GM23248 (cell line): ENCODE data around the gene CDKN2B. TPM values are rescaled to one million over a fixed set of nuclear protein-coding genes. Genes with fewer than 3 reads are reported as not detected.

Source experiments
- DNase-seq: peaks from one replicate; pipeline ENCODE4 v3.0.0-alpha.2; 2015
- H2AFZ ChIP-seq: fragments of 200-600 bp; sonication (generic); 2 replicates; pipeline ENCODE4 v1.6.1; 2016; ENCODE audit warnings: antibody characterized with exemption
- H3F3A ChIP-seq: fragments of 200-600 bp; sonication (generic); 2 replicates; pipeline ENCODE4 v1.6.1; 2016; ENCODE audit warnings: mild to moderate bottlenecking, antibody characterized with exemption, mixed run types; ENCODE audit not compliant: insufficient read depth
- H3K27ac ChIP-seq: fragments of 200-600 bp; sonication (generic); 2 replicates; pipeline ENCODE4 v1.5.1; 2016; ENCODE audit warnings: mild to moderate bottlenecking
- H3K27me3 ChIP-seq: fragments of 200-600 bp; sonication (generic); replicated peaks from 2 replicates; pipeline ENCODE4 v1.6.1; 2016; ENCODE audit warnings: mild to moderate bottlenecking; ENCODE audit not compliant: insufficient read depth
- H3K36me3 ChIP-seq: fragments of 200-600 bp; sonication (generic); 2 replicates; pipeline ENCODE4 v1.6.1; 2016; ENCODE audit warnings: low read depth, mild to moderate bottlenecking
- H3K4me1 ChIP-seq: fragments of 200-600 bp; sonication (generic); 2 replicates; pipeline ENCODE4 v1.6.1; 2016; ENCODE audit warnings: mild to moderate bottlenecking; ENCODE audit not compliant: insufficient read depth
- H3K4me2 ChIP-seq: fragments of 200-600 bp; sonication (generic); one replicate; pipeline ENCODE4 v1.6.1; 2016; ENCODE audit warnings: mild to moderate bottlenecking; ENCODE audit not compliant: unreplicated experiment
- H3K4me3 ChIP-seq: fragments of 200-600 bp; sonication (generic); 2 replicates; pipeline ENCODE4 v1.5.1; 2016; ENCODE audit warnings: mild to moderate bottlenecking
- H3K79me2 ChIP-seq: fragments of 200-600 bp; sonication (generic); 2 replicates; pipeline ENCODE4 v1.6.1; 2016; ENCODE audit warnings: mild to moderate bottlenecking; ENCODE audit not compliant: insufficient read depth
- H3K9ac ChIP-seq: fragments of 200-600 bp; sonication (generic); 2 replicates; pipeline ENCODE4 v1.6.1; 2016; ENCODE audit warnings: mild to moderate bottlenecking
- H3K9me2 ChIP-seq: fragments of 200-600 bp; sonication (generic); 2 replicates; pipeline ENCODE4 v1.6.1; 2016; ENCODE audit warnings: mixed run types, mild to moderate bottlenecking, moderate library complexity; ENCODE audit not compliant: insufficient read depth
- H3K9me3 ChIP-seq: fragments of 200-600 bp; sonication (generic); one replicate; pipeline ENCODE4 v1.6.1; 2017; ENCODE audit warnings: low read depth
- H4K20me1 ChIP-seq: fragments of 200-600 bp; sonication (generic); 2 replicates; pipeline ENCODE4 v1.6.0; 2016; ENCODE audit not compliant: insufficient read depth
- EZH2 ChIP-seq: fragments of 200-600 bp; sonication (generic); IDR thresholded peaks from 2 replicates; pipeline ENCODE4 v1.6.1; 2018; ENCODE audit warnings: antibody characterized with exemption, mild to moderate bottlenecking; ENCODE audit not compliant: insufficient read depth, poor library complexity, severe bottlenecking
- EZH2phosphoT487 ChIP-seq: fragments of 200-600 bp; sonication (generic); IDR thresholded peaks from 2 replicates; pipeline ENCODE4 v1.6.1; 2018; ENCODE audit warnings: antibody characterized with exemption, moderate library complexity, mild to moderate bottlenecking, low read depth; ENCODE audit not compliant: insufficient read depth
- WGBS, 2 experiments: methylation state at CpG; one replicate each; pipeline ENCODE4 v1.1.6; 2015 to 2017; ENCODE audit warnings: low lambda C conversion rate in 2 of 2, low coverage in 1 of 2; ENCODE audit errors: missing lambda C conversion rate in 2 of 2; 5-methylcytosine and 5-hydroxymethylcytosine counted together
- in situ Hi-C: fragments of 300-500 bp; cut with MboI; formaldehyde crosslinking; loops from 2 replicates; pipeline ENCODE4 v1.15.0; 2020
- polyA plus RNA-seq: library from polyadenylated mRNA; unstranded; fragments of >200 nt; fragmentation: Nextera tagmentation; extraction: Ambion mirVana; gene quantifications from 2 replicates; pipeline ENCODE4 v1.2.1, GENCODE V29; 2016
- total RNA-seq: library from RNA; depleted of rRNA; stranded (reverse); fragments of >200 nt; shearing (Covaris generic); gene quantifications from 2 replicates; pipeline ENCODE4 v1.2.3, GENCODE V29; 2014

CDKN2B gene
- total and polyA plus RNA-seq, 2 experiments from 2014 or later = 6.7 to 10.6 TPM

DNA sequence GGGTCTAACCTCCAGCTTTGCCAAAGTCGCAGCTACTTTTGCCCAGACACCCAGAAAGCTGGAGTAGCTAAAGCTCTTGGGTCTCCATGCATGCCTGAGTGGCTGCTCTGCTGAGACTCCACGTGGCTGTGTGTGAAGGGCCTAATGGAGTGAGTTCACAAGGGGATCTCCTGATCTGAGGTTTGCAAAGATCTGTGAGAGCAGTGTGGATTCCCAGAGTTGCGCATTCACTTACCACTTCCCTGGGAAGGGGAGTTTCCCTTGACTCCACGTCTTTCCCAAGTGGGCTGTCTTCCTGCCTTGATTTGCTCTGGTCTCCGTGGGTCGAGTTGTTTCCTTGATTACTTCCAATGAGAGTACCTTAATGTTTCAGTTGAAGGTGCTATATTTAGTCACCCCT lies 17.6 kb upstream of the CDKN2B start:
- no peak for TF ChIP-seq EZH2phosphoT487
- TF ChIP-seq EZH2 = no peak
- H3K79me2 ChIP-seq = no peaks in the 10 kb centered on the region
- H3K9me2 ChIP-seq = no peaks in the 10 kb centered on the region
- no peak overlapping the region for H2AFZ ChIP-seq
- no peaks in the 10 kb centered on the region for H3K27me3 ChIP-seq
- no peaks in the 10 kb centered on the region for H4K20me1 ChIP-seq
- H3K36me3 ChIP-seq = no peaks in the 10 kb centered on the region
- no peak for DNase-seq
- peaks cover 13% of the 10 kb centered on the region for H3K4me1 ChIP-seq
- no peak overlapping the region for H3K9ac ChIP-seq
- in situ Hi-C loops = loop anchor here (10.0 kb wide), 1 partner anchor 208 kb away; no protein-coding TSS in a partner anchor
- WGBS, 2 experiments = 75 to 84% methylated on average over 6 of the region's 6 CpGs
- no peaks in the 10 kb centered on the region for H3K9me3 ChIP-seq
- peaks cover 16% of the 10 kb centered on the region for H3F3A ChIP-seq
- H3K27ac ChIP-seq = no peak overlapping the region
- H3K4me2 ChIP-seq = no peak overlapping the region
- H3K4me3 ChIP-seq = no peak overlapping the region

GRCh38 chr9:22022396-22022795 lies 13.3 kb upstream of the CDKN2B start:
- Histone ChIP-seq H3K4me2 (no peak overlapping the region), H3K27me3 (no peaks in the 10 kb centered on the region), H2AFZ (no peak overlapping the region), H3K27ac (no peak overlapping the region), H4K20me1 (no peaks in the 10 kb centered on the region), H3K9me2 (no peaks in the 10 kb centered on the region), H3K4me3 (no peak overlapping the region), H3F3A (no peaks in the 10 kb centered on the region), H3K9me3 (no peaks in the 10 kb centered on the region), H3K36me3 (no peaks in the 10 kb centered on the region), H3K79me2 (no peaks in the 10 kb centered on the region), H3K9ac (no peak overlapping the region), H3K4me1 (no peaks in the 10 kb centered on the region)
- in situ Hi-C loops = loop anchor here (10.0 kb wide), 1 partner anchor 212 kb away; no protein-coding TSS in a partner anchor
- 94 to 95% methylated on average over 3 of the region's 3 CpGs for WGBS, 2 experiments
- TF ChIP-seq EZH2phosphoT487 (no peak), EZH2 (no peak)
- DNase-seq = no peak

DNA sequence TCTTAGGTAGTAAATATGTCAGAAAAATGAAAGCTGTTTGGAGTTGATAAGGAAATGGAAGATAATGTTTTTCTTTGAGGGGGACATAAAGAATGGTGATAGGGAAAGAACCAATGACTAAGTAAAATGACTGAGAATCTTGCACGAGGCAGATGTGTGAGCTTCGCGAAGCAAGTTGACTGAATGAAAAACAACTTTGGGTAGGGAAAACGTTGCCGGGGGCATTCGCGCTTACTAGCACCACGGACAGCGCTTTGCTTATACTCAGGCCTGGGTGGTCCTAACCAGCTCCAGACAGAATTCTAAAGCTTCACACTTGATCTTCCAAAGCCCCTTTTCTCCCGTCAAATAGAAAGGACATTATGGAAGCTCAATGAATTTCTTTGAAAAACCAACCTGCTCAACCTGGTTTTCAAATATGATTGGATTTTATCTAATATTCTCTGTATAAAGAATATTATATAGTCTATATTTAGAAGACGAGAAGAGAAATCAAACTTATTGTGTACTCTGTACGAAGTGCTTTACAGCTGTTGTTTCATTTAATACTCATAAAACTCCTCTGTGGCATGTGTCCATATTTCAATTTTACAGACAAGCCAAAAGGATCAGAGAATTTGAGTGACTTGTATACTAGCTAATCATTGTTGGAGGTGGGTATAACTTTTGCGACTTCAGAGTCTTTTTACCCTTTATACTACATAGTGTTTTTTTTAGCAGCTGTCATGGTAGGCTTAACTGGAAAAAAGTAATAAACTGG lies 1.9 kb upstream of the CDKN2B start:
- Histone ChIP-seq H3K9me2 (no peaks in the 10 kb centered on the region), H3K36me3 (no peaks in the 10 kb centered on the region), H3K4me1 (peaks cover 25% of the 10 kb centered on the region), H3K27ac (no peak overlapping the region), H2AFZ (no peak overlapping the region), H3F3A (peaks cover 13% of the 10 kb centered on the region), H3K9ac (no peak overlapping the region), H3K4me3 (no peak overlapping the region), H4K20me1 (no peaks in the 10 kb centered on the region), H3K4me2 (no peak overlapping the region), H3K27me3 (no peaks in the 10 kb centered on the region), H3K9me3 (no peaks in the 10 kb centered on the region), H3K79me2 (peaks cover 20% of the 10 kb centered on the region)
- 33 to 39% methylated on average over 13 of the region's 13 CpGs for WGBS, 2 experiments
- no peak for TF ChIP-seq EZH2
- no peak for TF ChIP-seq EZH2phosphoT487
- DNase-seq = peak; percentile 56
- in situ Hi-C loops = no loop called here

- peaks cover 25% of the 10 kb centered on the region for H3K4me1 ChIP-seq
- WGBS, 2 experiments = 1 to 4% methylated on average over 6 of the region's 6 CpGs
- H3K27ac ChIP-seq = peak overlapping the region; percentile 94
- H3K9ac ChIP-seq = peak overlapping the region; percentile 42
- no peak for DNase-seq
- in situ Hi-C loops = loop anchor here (10.0 kb wide), 1 partner anchor 195 kb away; no protein-coding TSS in a partner anchor
- H3F3A ChIP-seq = peaks cover 13% of the 10 kb centered on the region
- H4K20me1 ChIP-seq = no peaks in the 10 kb centered on the region
- no peaks in the 10 kb centered on the region for H3K36me3 ChIP-seq
- peak overlapping the region; percentile 94 for H3K4me3 ChIP-seq
- H2AFZ ChIP-seq = peak overlapping the region; percentile 83
- no peaks in the 10 kb centered on the region for H3K9me3 ChIP-seq
- H3K9me2 ChIP-seq = no peaks in the 10 kb centered on the region
- TF ChIP-seq EZH2phosphoT487 (no peak), EZH2 (no peak)
- peaks cover 34% of the 10 kb centered on the region for H3K79me2 ChIP-seq
- H3K27me3 ChIP-seq = no peaks in the 10 kb centered on the region
- peak overlapping the region; percentile 94 for H3K4me2 ChIP-seq
Observed at GRCh38 chr9:22009506-22009867, 382 bp upstream of the CDKN2B start.
